GM23338 (cell line): ENCODE results near the gene GRAMD4. TPM values are rescaled to one million over a fixed set of nuclear protein-coding genes. Genes with fewer than 3 reads are reported as not detected.

Experiments used
- ATAC-seq: fragments of 200-7000 bp; cut with Tn5 transposase; 3 replicates; pipeline ENCODE4 v1.9.1; 2020
- DNase-seq: peaks from one replicate; pipeline ENCODE4 v3.0.0-alpha.2; 2015; ENCODE audit warnings: low spot score
- H2AFZ ChIP-seq: fragments of 200-600 bp; sonication (generic); 2 replicates; pipeline ENCODE4 v1.8.0; 2016; ENCODE audit warnings: antibody characterized with exemption, mild to moderate bottlenecking, moderate library complexity
- H3F3A ChIP-seq: fragments of 200-600 bp; sonication (generic); replicated peaks from 2 replicates; pipeline ENCODE4 v1.8.0; 2017; ENCODE audit warnings: antibody characterized with exemption, mixed run types, low read depth
- H3K27ac ChIP-seq: fragments of 200-600 bp; sonication (generic); 2 replicates; pipeline ENCODE4 v1.6.1; 2016; ENCODE audit warnings: low read depth
- H3K27me3 ChIP-seq: fragments of 200-600 bp; sonication (generic); 2 replicates; pipeline ENCODE4 v1.8.0; 2016; ENCODE audit warnings: mild to moderate bottlenecking, mixed run types, moderate library complexity; ENCODE audit not compliant: insufficient read depth
- H3K36me3 ChIP-seq: fragments of 200-600 bp; sonication (generic); 2 replicates; pipeline ENCODE4 v1.8.0; 2016; ENCODE audit warnings: mild to moderate bottlenecking; ENCODE audit not compliant: insufficient read depth
- H3K4me1 ChIP-seq: fragments of 200-600 bp; sonication (generic); 2 replicates; pipeline ENCODE4 v1.8.0; 2016; ENCODE audit warnings: mild to moderate bottlenecking, moderate library complexity; ENCODE audit not compliant: insufficient read depth
- H3K4me2 ChIP-seq: fragments of 200-600 bp; sonication (generic); 2 replicates; pipeline ENCODE4 v1.7.1; 2017; ENCODE audit warnings: mixed run types
- H3K4me3 ChIP-seq: fragments of 200-600 bp; sonication (generic); 2 replicates; pipeline ENCODE4 v1.6.1; 2016; ENCODE audit warnings: mixed run types
- H3K79me2 ChIP-seq: fragments of 200-600 bp; sonication (generic); replicated peaks from 2 replicates; pipeline ENCODE4 v1.8.0; 2017; ENCODE audit warnings: mild to moderate bottlenecking; ENCODE audit not compliant: insufficient read depth
- H3K9me2 ChIP-seq: fragments of 200-600 bp; sonication (generic); 2 replicates; pipeline ENCODE4 v1.8.0; 2017; ENCODE audit not compliant: insufficient read depth
- H4K20me1 ChIP-seq: fragments of 200-600 bp; sonication (generic); replicated peaks from 2 replicates; pipeline ENCODE4 v1.8.0; 2017; ENCODE audit warnings: mild to moderate bottlenecking; ENCODE audit not compliant: insufficient read depth
- H3K27ac Mint-ChIP-seq: 2 replicates; pipeline ENCODE4 v1.8.0; 2020; ENCODE audit warnings: inconsistent platforms, mild to moderate bottlenecking, moderate library complexity, mixed read lengths
- H3K27me3 Mint-ChIP-seq: 3 replicates; pipeline ENCODE4 v1.8.0; 2022; ENCODE audit warnings: low read depth, mild to moderate bottlenecking, moderate library complexity, mixed read lengths, inconsistent platforms; ENCODE audit not compliant: insufficient read depth, poor library complexity
- H3K36me3 Mint-ChIP-seq: 3 replicates; pipeline ENCODE4 v1.8.0; 2021; ENCODE audit warnings: low read depth, mild to moderate bottlenecking, inconsistent platforms, moderate library complexity, mixed read lengths
- H3K4me1 Mint-ChIP-seq: 3 replicates; pipeline ENCODE4 v1.8.0; 2020; ENCODE audit warnings: mild to moderate bottlenecking, inconsistent platforms, mixed read lengths
- H3K4me3 Mint-ChIP-seq: 3 replicates; pipeline ENCODE4 v1.8.0; 2021; ENCODE audit warnings: moderate library complexity, mild to moderate bottlenecking, inconsistent platforms, mixed read lengths
- H3K9me3 Mint-ChIP-seq: 3 replicates; pipeline ENCODE4 v1.8.0; 2020; ENCODE audit warnings: moderate library complexity, mild to moderate bottlenecking, inconsistent platforms, mixed read lengths
- CTCF ChIP-seq, 2 experiments: fragments of 200-600 bp in 1 of 2; sonication (generic) in 1 of 2; conservative IDR thresholded peaks; 2 replicates each; pipeline versions ENCODE4 v1.5.1 to v1.6.1; 2016 to 2017; ENCODE audit warnings: antibody characterized with exemption in 2 of 2, low read depth in 2 of 2, mild to moderate bottlenecking in 2 of 2, moderate library complexity in 1 of 2
- ETS1 ChIP-seq: IDR thresholded peaks from 2 replicates; pipeline ENCODE4 v1.6.1; 2016; ENCODE audit warnings: antibody characterized with exemption
- EZH2phosphoT487 ChIP-seq: fragments of 200-600 bp; sonication (generic); IDR thresholded peaks from one replicate; pipeline ENCODE4 v1.8.1; 2018; ENCODE audit warnings: antibody characterized with exemption; ENCODE audit not compliant: unreplicated experiment
- REST ChIP-seq: IDR thresholded peaks from one replicate; pipeline ENCODE4 v1.6.1; 2018; ENCODE audit warnings: antibody characterized with exemption; ENCODE audit not compliant: unreplicated experiment
- STAT1 ChIP-seq: IDR thresholded peaks from one replicate; pipeline ENCODE4 v1.6.1; 2016; ENCODE audit warnings: antibody characterized with exemption; ENCODE audit not compliant: unreplicated experiment
- ZNF331 ChIP-seq: fragments of 250-450 bp; sonication (Bioruptor Pico); IDR thresholded peaks from 2 replicates; pipeline ENCODE4 v1.5.0; 2020; ENCODE audit warnings: low read depth, mild to moderate bottlenecking, moderate library complexity
- ZNF462 ChIP-seq: fragments of 250-450 bp; sonication (Bioruptor Pico); IDR thresholded peaks from 2 replicates; pipeline ENCODE4 v1.5.0; 2020; ENCODE audit warnings: mild to moderate bottlenecking, moderate library complexity
- polyA plus RNA-seq: library from polyadenylated mRNA; unstranded; fragments of >200 nt; fragmentation: Nextera tagmentation; extraction: Ambion mirVana; gene quantifications from 2 replicates; pipeline ENCODE4 v1.2.1, GENCODE V29; 2016
- total RNA-seq: library from RNA; depleted of rRNA; stranded (reverse); fragments of >200 nt; shearing (Covaris generic); gene quantifications from 2 replicates; pipeline ENCODE4 v1.2.3, GENCODE V29; 2014

Gene GRAMD4
- total and polyA plus RNA-seq, 2 experiments from 2014 or later, result 2.7 to 81.8 TPM

GRCh38 chr22:46673662-46674236, 53.6 kb downstream of the GRAMD4 start:
- no peak; the same call in 2 of the 3 replicates for ATAC-seq
- TF ChIP-seq STAT1, result no peak
- no peak for TF ChIP-seq ETS1
- no peak for TF ChIP-seq REST
- no peak for TF ChIP-seq EZH2phosphoT487
- no peak for DNase-seq
- no peak overlapping the region for H3K27ac Mint-ChIP-seq
- no peak overlapping the region for H3K4me3 ChIP-seq
- no peaks in the 10 kb centered on the region for H3F3A ChIP-seq
- no peaks in the 10 kb centered on the region for H3K36me3 ChIP-seq
- H4K20me1 ChIP-seq, result no peaks in the 10 kb centered on the region
- no peak overlapping the region for H2AFZ ChIP-seq
- H3K4me2 ChIP-seq, result no peak overlapping the region
- no peaks in the 10 kb centered on the region for H3K4me1 Mint-ChIP-seq
- H3K4me1 ChIP-seq, result no peaks in the 10 kb centered on the region
- no peak overlapping the region for H3K27ac ChIP-seq
- no peaks in the 10 kb centered on the region for H3K9me3 Mint-ChIP-seq
- H3K27me3 ChIP-seq, result no peaks in the 10 kb centered on the region
- H3K36me3 Mint-ChIP-seq, result peaks cover 3% of the 10 kb centered on the region; the same call in 1 of the 3 replicates
- peaks cover 13% of the 10 kb centered on the region for H3K27me3 Mint-ChIP-seq
- no peaks in the 10 kb centered on the region for H3K9me2 ChIP-seq
- no peak overlapping the region for H3K4me3 Mint-ChIP-seq
- H3K79me2 ChIP-seq, result no peaks in the 10 kb centered on the region

GRCh38 chr22:46674367-46674781, 54.2 kb downstream of the GRAMD4 start:
- H3F3A ChIP-seq, result no peaks in the 10 kb centered on the region
- ATAC-seq (no peak), DNase-seq (no peak)
- H3K4me3 ChIP-seq, result no peak overlapping the region
- no peaks in the 10 kb centered on the region for H3K27me3 ChIP-seq
- no peak overlapping the region for H2AFZ ChIP-seq
- Mint-ChIP-seq H3K27me3 (peaks cover 12% of the 10 kb centered on the region), H3K4me3 (no peak overlapping the region), H3K9me3 (no peaks in the 10 kb centered on the region), H3K27ac (no peak overlapping the region), H3K36me3 (no peaks in the 10 kb centered on the region; the same call in 2 of the 3 replicates), H3K4me1 (no peaks in the 10 kb centered on the region)
- no peaks in the 10 kb centered on the region for H3K36me3 ChIP-seq
- H4K20me1 ChIP-seq, result no peaks in the 10 kb centered on the region
- H3K4me1 ChIP-seq, result no peaks in the 10 kb centered on the region
- no peaks in the 10 kb centered on the region for H3K9me2 ChIP-seq
- no peak overlapping the region for H3K4me2 ChIP-seq
- H3K27ac ChIP-seq, result no peak overlapping the region
- no peaks in the 10 kb centered on the region for H3K79me2 ChIP-seq
- no peak for TF ChIP-seq CTCF (conservative IDR thresholded peaks at IDR 0.05; ENCODE audit: low read depth in 2 of 2)
- no peak for TF ChIP-seq ZNF462 (CRISPR knock-in tag)
- TF ChIP-seq ZNF331, result no peak
